GM21423 (cell line): Measurements from ENCODE around the gene EFCAB9.

ENCODE experiments used
- ATAC-seq: cut with Tn5 transposase; IDR thresholded peaks from one replicate; pipeline ENCODE4 v1.9.1; 2021; ENCODE audit warnings: mild to moderate bottlenecking, moderate library complexity; ENCODE audit not compliant: unreplicated experiment

The EFCAB9 gene

GRCh38 chr5:172165465-172165864 is 28.5 kb upstream of the EFCAB9 start:
- peak; percentile 59 for ATAC-seq

GRCh38 chr5:172166030-172166826 is 27.7 kb upstream of the EFCAB9 start:
- ATAC-seq, result no peak

DNA sequence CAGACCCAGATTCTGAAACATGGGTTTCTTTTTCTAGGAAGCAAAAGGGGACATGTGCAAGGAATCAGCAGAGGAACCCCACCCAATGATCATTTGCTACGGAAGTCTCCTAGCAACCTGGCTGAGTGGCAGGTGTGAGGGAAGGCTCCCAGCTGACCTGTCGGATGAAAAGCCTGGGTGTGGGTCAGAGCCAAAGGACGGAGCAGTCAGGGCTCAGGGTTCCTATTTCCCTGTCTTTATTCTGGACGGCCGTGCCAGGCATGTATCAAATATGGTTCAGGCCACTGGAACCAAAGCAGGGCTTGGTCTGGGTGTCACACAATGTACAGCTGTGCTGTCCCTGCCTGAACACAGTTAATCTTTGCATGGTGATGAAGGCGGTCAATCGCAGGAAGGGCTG is 26.1 kb upstream of the EFCAB9 start:
- ATAC-seq, result no peak

DNA sequence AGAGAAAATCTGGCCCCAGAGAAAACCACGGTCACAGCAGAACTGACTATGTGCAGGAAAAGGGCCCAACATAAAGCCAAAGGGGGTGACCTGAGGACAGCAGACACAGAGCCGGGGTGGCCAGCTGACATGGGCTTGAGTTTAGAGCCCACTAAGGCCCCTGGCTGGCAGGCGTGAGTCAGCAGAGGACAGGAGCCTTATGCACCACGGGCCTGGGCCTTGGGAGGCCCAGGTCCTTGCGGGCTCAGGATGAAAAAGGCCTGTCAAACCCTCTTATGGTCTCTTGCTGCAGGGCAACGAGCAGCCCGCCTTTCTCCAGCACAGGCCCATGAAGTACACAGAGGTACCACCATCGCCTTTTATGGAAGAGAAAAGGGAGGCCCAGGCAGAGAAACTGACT is 25.7 kb upstream of the EFCAB9 start:
- no peak for ATAC-seq

DNA sequence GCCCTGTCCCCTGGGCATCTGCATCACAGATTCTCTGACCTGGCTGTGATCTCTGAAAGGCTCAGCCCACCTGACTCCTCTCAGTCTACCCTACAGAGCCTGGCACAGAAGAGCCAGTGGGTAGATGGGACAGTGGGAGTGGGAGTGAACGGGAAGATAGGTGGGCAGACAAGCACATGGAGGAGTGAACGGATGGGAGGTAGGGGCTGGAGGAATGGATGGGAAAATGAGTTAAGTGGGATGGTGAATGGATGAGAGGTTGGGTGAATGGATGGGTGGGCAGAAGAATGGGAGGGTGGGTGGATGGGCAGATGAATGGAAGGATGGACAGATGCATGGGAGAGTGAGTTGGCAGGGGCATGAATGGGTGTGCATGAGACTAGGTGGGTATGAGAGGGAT is 24.8 kb upstream of the EFCAB9 start:
- ATAC-seq, result no peak

- ATAC-seq, result no peak
Observed at GRCh38 chr5:172170251-172170701, 23.7 kb upstream of the EFCAB9 start.

DNA sequence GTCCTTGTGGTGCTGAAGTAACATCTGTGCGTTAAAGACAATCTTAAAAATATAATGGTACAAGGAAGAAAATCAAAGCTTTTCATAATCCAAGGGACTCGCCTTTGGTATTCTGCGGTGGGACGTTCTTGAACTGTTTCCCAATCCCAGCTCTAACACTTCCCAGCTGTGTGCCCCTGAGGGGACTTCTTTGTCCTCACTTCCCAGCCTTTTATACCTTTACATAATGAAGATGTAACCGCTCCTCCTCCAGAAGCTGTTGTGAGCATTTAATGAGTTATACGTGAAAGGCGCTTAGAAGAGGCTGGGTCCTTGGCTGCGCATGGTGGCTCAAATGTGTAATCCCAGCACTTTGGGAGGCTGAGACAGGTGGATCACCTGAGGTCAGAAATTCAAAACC is 22.9 kb upstream of the EFCAB9 start:
- ATAC-seq, result no peak

- no peak for ATAC-seq
Observed at GRCh38 chr5:172172912-172173563, 20.9 kb upstream of the EFCAB9 start.

- ATAC-seq, result no peak
Observed at GRCh38 chr5:172173564-172174153, 20.3 kb upstream of the EFCAB9 start.

GRCh38 chr5:172175263-172175719 is 18.7 kb upstream of the EFCAB9 start:
- peak; percentile 53 for ATAC-seq

DNA sequence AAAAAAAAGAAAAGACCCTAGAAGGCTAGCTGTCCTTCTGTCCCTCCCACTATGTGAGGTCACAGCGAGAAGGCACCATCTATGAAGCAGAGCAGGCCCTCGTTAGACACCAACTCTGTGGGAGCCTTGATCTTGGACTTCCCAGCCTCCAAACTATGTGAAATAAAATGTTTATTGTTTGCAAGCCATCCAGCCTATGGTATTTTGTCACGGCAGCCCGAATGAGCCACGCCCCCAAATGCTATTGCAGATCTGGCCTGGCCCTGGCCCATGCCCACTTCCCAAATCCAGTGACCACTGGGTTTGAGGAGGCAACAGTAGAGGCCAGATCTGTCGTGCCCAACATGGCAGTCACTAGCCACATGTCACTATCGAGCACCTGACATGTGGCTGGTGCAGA is 16.8 kb upstream of the EFCAB9 start:
- no peak for ATAC-seq

DNA sequence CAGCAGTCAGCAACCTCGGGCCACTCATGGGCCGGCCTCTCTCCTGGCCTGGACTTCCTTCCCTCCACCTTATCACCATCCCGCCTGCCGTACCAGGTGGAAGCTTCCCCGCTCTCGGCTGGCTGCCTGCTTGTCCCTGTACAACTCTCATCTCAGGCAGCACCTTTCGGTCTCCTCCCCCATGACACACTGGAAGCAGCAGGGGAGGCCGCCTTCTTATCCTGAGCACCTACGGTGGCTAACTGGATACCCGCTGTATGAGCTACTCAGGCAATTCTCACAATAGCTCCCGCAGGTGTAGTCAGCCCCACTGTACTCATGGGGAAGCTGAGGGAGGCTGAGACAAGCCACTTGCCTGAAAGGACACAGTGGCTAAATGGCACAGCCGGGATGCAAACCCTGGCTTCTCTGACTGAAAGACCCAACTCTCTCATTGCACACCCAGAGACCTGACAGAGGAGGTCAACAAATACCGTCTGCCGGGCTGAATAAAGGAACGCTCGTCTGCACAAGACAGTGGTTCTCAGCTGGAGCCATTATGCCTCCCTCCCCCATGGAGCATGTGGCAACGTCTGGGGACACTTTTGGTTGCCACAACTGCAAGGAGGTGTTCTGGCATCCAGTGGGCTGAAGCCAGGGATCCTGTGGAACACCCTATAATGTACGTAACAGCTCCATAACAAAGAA is 15.5 kb upstream of the EFCAB9 start:
- no peak for ATAC-seq

DNA sequence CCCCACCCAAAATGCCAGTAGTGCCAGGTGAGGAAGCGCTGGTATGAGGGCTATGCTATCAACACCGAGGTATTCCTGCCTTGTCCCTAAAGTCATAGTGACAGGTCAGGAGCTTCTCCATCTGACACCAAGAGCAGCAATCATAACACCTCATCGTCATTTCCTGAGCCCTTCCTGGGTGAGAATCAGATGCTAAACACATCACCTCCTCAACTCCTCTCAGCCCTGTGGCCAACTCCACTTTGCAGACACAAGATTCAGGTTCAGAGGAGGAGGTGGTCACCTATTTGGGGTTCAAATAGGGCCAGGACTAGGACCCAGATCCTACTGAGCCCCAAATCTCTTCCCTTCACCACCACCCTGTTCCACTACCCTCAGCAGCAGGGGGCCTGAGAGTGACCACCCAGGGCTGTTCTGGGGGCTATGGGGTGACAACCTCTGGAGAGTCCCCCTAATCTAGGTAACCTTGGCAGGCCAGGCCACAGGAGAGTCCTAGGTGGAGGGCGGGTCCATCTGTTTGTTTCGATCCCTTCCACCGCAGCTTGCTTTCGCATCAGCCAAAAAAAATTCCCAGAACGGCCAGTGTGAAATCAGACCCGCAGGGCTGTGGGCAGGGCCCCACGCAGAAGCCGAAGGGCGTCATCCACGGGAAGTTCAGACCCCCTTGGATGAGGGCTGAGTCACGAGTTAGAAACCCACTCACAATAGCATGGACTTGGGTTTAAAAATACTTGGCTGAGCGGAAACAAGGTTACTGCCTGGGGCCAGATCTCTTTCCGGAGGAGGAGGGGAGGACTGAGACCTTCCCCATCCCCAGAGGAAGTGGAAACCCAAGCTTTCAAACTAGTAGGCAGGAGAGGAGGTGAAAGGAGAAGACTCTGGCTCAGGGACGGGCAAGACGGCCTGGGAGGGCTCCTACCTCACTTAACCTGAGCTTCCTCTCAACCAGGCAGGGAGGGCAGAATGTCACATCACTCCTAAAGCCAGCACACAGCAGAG is 14.7 kb upstream of the EFCAB9 start:
- peak; percentile 36 for ATAC-seq

DNA sequence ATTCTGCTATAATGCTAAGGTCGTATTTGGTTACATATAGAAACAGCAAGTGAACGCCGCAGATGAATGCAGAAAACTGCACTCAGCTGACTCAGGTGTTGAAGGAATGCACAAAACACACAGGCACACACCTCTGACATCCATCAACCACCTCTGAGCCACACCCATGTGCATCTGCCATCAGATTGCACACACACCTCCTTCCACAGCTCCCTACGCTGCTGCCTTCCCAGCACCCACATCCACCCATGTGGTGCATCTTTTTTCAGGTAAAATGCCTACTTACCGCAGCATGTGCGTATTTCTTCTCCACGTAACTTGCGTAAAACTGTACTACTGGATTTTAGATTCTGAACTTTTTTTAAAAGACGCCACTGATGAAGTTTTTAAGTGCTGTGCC is 13.0 kb upstream of the EFCAB9 start:
- no peak for ATAC-seq

DNA sequence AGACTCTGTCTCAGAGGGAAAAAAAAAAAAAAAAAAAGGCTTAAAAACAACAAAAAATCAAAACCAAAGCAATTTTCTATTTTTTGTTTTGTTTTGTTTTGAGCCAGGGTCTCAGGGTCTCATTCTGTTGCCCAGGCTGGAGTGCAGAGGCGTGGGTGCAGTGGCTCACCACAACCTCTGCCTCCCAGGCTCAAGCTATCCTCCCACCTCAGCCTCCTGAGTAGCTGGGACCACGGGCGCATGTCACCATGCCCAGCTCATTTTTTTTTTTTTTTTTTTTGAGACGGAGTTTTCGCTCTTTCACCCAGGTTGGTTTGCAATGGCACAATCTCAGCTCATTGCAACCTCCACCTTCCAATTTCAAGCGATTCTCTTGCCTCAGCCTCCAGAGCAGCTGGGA is 11.7 kb upstream of the EFCAB9 start:
- ATAC-seq, result no peak

GRCh38 chr5:172183881-172184280 is 10.1 kb upstream of the EFCAB9 start:
- ATAC-seq, result no peak

- no peak for ATAC-seq
Observed at GRCh38 chr5:172185096-172185461, 8.9 kb upstream of the EFCAB9 start.

- no peak for ATAC-seq
Observed at GRCh38 chr5:172186114-172186695, 7.8 kb upstream of the EFCAB9 start.

GRCh38 chr5:172187118-172188032 is 6.6 kb upstream of the EFCAB9 start:
- peak; percentile 21 for ATAC-seq
